ENCODE measurements around the gene CDK10.

DNA sequence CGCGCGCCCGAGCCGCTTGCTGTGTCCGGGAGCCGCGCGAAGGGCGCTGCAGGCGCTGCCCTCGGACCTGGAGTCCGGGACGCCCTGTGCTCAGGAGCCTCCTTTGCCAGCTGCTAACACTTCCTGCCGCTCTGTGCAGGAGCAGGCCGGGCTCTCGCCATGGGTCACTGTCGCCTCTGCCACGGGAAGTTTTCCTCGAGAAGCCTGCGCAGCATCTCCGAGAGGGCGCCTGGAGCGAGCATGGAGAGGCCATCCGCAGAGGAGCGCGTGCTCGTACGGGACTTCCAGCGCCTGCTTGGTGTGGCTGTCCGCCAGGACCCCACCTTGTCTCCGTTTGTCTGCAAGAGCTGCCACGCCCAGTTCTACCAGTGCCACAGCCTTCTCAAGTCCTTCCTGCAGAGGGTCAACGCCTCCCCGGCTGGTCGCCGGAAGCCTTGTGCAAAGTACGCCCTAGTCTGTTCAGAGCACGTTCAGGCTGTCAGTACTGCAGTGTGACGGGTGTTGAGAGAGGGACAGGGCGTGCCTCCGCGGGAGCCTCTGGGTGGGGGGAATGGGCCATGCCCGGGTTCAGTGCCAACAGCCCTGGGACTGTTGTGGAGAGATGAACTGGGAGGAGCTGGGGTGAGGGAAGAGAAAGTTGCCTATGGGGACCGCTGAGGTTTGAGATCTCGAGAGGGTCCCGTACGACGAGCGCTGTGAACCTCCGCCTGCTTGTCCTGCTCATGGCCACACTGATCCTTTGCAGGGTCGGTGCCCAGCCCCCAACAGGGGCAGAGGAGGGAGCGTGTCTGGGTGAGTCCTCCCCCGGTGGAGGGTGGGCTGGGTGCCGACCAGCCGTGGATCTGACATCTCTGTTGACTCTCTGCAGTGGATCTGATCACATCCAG, 36.1 kb downstream of the CDK10 start:
- TF ChIP-seq, protein P1, sequence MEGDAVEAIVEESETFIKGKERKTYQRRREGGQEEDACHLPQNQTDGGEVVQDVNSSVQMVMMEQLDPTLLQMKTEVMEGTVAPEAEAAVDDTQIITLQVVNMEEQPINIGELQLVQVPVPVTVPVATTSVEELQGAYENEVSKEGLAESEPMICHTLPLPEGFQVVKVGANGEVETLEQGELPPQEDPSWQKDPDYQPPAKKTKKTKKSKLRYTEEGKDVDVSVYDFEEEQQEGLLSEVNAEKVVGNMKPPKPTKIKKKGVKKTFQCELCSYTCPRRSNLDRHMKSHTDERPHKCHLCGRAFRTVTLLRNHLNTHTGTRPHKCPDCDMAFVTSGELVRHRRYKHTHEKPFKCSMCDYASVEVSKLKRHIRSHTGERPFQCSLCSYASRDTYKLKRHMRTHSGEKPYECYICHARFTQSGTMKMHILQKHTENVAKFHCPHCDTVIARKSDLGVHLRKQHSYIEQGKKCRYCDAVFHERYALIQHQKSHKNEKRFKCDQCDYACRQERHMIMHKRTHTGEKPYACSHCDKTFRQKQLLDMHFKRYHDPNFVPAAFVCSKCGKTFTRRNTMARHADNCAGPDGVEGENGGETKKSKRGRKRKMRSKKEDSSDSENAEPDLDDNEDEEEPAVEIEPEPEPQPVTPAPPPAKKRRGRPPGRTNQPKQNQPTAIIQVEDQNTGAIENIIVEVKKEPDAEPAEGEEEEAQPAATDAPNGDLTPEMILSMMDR (IDR thresholded peaks at IDR 0.05; ENCODE audit: insufficient read depth, low read length), result no peak
- TF ChIP-seq, protein P2, sequence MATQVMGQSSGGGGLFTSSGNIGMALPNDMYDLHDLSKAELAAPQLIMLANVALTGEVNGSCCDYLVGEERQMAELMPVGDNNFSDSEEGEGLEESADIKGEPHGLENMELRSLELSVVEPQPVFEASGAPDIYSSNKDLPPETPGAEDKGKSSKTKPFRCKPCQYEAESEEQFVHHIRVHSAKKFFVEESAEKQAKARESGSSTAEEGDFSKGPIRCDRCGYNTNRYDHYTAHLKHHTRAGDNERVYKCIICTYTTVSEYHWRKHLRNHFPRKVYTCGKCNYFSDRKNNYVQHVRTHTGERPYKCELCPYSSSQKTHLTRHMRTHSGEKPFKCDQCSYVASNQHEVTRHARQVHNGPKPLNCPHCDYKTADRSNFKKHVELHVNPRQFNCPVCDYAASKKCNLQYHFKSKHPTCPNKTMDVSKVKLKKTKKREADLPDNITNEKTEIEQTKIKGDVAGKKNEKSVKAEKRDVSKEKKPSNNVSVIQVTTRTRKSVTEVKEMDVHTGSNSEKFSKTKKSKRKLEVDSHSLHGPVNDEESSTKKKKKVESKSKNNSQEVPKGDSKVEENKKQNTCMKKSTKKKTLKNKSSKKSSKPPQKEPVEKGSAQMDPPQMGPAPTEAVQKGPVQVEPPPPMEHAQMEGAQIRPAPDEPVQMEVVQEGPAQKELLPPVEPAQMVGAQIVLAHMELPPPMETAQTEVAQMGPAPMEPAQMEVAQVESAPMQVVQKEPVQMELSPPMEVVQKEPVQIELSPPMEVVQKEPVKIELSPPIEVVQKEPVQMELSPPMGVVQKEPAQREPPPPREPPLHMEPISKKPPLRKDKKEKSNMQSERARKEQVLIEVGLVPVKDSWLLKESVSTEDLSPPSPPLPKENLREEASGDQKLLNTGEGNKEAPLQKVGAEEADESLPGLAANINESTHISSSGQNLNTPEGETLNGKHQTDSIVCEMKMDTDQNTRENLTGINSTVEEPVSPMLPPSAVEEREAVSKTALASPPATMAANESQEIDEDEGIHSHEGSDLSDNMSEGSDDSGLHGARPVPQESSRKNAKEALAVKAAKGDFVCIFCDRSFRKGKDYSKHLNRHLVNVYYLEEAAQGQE (IDR thresholded peaks at IDR 0.05; ENCODE audit: insufficient replicate concordance, low read depth), result no peak
- no peak; the same call in 1 of the 2 replicates for TF ChIP-seq POLR2AphosphoS5 (IDR thresholded peaks at IDR 0.05; ENCODE audit: low read depth)
